ENCODE measurements around the gene ZSCAN22.

ZSCAN22 gene

DNA sequence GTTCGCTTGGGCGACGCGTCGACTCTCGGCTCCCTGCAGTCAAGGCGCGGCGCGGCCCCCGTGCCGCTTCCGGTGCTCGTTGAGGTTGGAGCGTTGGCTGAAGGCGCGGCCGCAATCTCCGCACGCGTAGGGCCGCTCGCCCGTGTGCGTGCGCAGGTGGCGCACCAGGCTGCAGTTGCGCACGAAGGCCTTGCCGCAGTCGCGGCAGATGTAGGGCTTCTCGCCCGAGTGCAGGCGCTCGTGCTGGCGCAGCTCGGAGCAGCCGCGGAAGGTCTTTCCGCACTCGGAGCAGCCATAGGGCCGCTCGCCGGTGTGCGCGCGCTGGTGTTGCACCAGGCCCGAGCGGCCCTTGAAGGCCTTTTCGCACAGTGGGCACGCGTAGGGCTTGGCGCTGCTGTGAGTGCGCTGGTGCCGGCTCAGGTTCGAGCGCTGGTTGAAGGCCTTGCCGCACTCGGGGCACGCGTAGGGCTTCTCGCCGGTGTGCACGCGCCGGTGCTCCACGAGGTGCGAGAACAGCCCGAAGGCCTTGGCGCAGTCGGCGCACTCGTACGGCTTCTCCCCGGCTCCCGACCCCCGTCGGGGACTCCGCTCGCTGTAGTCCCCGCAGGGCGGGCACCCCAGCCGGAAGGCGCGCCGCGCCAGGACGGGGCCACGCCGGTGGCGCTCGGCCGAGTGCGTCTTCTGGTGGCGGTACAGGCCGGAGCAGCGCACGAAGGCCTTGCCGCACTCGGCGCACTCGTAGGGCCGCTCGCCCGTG lies 41.1 kb downstream of the ZSCAN22 start:
- no peak for TF ChIP-seq RAD21 (IDR thresholded peaks at IDR 0.05; ENCODE audit: low read depth)
- no peak for TF ChIP-seq TEAD4 (IDR thresholded peaks at IDR 0.05)
- TF ChIP-seq FOXM1 (IDR thresholded peaks at IDR 0.05; ENCODE audit: borderline replicate concordance, low read depth), result no peak
- TF ChIP-seq TCF12 (IDR thresholded peaks at IDR 0.05; ENCODE audit: low read depth), result no peak
- TF ChIP-seq, protein P1, sequence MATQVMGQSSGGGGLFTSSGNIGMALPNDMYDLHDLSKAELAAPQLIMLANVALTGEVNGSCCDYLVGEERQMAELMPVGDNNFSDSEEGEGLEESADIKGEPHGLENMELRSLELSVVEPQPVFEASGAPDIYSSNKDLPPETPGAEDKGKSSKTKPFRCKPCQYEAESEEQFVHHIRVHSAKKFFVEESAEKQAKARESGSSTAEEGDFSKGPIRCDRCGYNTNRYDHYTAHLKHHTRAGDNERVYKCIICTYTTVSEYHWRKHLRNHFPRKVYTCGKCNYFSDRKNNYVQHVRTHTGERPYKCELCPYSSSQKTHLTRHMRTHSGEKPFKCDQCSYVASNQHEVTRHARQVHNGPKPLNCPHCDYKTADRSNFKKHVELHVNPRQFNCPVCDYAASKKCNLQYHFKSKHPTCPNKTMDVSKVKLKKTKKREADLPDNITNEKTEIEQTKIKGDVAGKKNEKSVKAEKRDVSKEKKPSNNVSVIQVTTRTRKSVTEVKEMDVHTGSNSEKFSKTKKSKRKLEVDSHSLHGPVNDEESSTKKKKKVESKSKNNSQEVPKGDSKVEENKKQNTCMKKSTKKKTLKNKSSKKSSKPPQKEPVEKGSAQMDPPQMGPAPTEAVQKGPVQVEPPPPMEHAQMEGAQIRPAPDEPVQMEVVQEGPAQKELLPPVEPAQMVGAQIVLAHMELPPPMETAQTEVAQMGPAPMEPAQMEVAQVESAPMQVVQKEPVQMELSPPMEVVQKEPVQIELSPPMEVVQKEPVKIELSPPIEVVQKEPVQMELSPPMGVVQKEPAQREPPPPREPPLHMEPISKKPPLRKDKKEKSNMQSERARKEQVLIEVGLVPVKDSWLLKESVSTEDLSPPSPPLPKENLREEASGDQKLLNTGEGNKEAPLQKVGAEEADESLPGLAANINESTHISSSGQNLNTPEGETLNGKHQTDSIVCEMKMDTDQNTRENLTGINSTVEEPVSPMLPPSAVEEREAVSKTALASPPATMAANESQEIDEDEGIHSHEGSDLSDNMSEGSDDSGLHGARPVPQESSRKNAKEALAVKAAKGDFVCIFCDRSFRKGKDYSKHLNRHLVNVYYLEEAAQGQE (IDR thresholded peaks at IDR 0.05; ENCODE audit: low read depth), result no peak

GRCh38 chr19:58368561-58369360 lies 42.0 kb downstream of the ZSCAN22 start:
- no peak for TF ChIP-seq EP300 (IDR thresholded peaks at IDR 0.05; ENCODE audit: borderline replicate concordance)
- TF ChIP-seq, protein P1 (IDR thresholded peaks at IDR 0.05; ENCODE audit: low read depth), result no peak
- TF ChIP-seq EGR1 (IDR thresholded peaks at IDR 0.05), result no peak
- TF ChIP-seq NFIC (IDR thresholded peaks at IDR 0.05), result no peak
- TF ChIP-seq USF1 (IDR thresholded peaks at IDR 0.05), result no peak
- no peak for TF ChIP-seq TCF12 (IDR thresholded peaks at IDR 0.05; ENCODE audit: low read depth)

- TF ChIP-seq EGR1 (IDR thresholded peaks at IDR 0.05) (no peak), NFIC (IDR thresholded peaks at IDR 0.05) (no peak), RAD21 (IDR thresholded peaks at IDR 0.05; ENCODE audit: low read depth) (no peak), ZBTB7A (IDR thresholded peaks at IDR 0.05; ENCODE audit: low read depth) (no peak), TEAD4 (IDR thresholded peaks at IDR 0.05) (no peak), YY1 (IDR thresholded peaks at IDR 0.05; ENCODE audit: low read depth) (no peak), CREB1 (IDR thresholded peaks at IDR 0.05; ENCODE audit: low read depth) (no peak), TCF12 (IDR thresholded peaks at IDR 0.05; ENCODE audit: low read depth) (no peak), TAF1 (IDR thresholded peaks at IDR 0.05; ENCODE audit: low read depth) (no peak), EP300 (IDR thresholded peaks at IDR 0.05; ENCODE audit: borderline replicate concordance) (no peak), USF1 (IDR thresholded peaks at IDR 0.05) (no peak), CEBPB (IDR thresholded peaks at IDR 0.05) (no peak)
- TF ChIP-seq, protein P1 (IDR thresholded peaks at IDR 0.05; ENCODE audit: low read depth), result no peak
- TF ChIP-seq, protein P2, sequence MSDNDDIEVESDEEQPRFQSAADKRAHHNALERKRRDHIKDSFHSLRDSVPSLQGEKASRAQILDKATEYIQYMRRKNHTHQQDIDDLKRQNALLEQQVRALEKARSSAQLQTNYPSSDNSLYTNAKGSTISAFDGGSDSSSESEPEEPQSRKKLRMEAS (IDR thresholded peaks at IDR 0.05), result no peak
These were observed 45.7 kb downstream of the ZSCAN22 start for GRCh38 chr19:58372311-58373133.

DNA sequence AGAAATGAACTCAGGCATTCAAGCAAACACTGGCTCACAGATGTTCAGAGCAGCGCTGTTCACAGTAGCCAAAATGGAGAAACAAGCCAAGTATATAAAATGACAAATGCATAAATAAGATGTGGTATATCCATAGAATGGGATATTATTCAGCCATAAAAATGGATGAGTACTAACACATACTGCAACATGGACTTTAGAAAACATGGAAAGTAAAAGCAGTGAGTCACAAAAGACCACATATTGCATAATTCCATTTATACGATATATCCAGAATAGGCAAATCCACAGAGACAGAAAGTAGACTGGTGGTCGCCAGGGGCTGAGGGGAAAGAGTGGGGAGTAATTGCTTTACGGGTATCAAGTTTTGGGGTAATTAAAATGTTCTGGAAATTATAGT lies 47.4 kb downstream of the ZSCAN22 start:
- TF ChIP-seq FOXM1 (IDR thresholded peaks at IDR 0.05; ENCODE audit: borderline replicate concordance, low read depth) (no peak), ZBTB7A (IDR thresholded peaks at IDR 0.05; ENCODE audit: low read depth) (no peak), NFIC (IDR thresholded peaks at IDR 0.05) (no peak), CREB1 (IDR thresholded peaks at IDR 0.05; ENCODE audit: low read depth) (no peak), EP300 (IDR thresholded peaks at IDR 0.05; ENCODE audit: borderline replicate concordance) (no peak), YY1 (IDR thresholded peaks at IDR 0.05; ENCODE audit: low read depth) (no peak), TEAD4 (IDR thresholded peaks at IDR 0.05) (no peak)
- TF ChIP-seq, protein P2 (IDR thresholded peaks at IDR 0.05), result no peak
- TF ChIP-seq, protein P1 (IDR thresholded peaks at IDR 0.05; ENCODE audit: low read depth), result no peak
